Lower leg skin (tissue), 4 donors: ENCODE results near the gene DGLUCY. TPM values are rescaled to one million over a fixed set of nuclear protein-coding genes. Genes with fewer than 3 reads are reported as not detected.
A peak's percentile ranks its signal among the peaks of the same experiment; 100 is the strongest.
"Not testable (repeated sequence)": the region's sequence is repeated elsewhere in the genome, so short reads cannot be mapped to it uniquely, and the experiment has no call there.

ENCODE experiments used
- DNase-seq, 2 donors: peaks; one replicate each; pipeline ENCODE4 v3.0.0-alpha.2; 2019; ENCODE audit warnings: low spot score in 2 of 2
- H3K4me3 ChIP-seq: fragments of 200-600 bp; sonication (generic); 2 replicates; pipeline ENCODE4 v1.5.1; 2017; ENCODE audit warnings: mild to moderate bottlenecking, low read depth; ENCODE audit not compliant: poor library complexity, severe bottlenecking
- CTCF ChIP-seq, 3 donors: fragments of 450-650 bp; IDR thresholded peaks; one replicate each; pipeline ENCODE4 v1.5.1; 2016; ENCODE audit warnings: antibody characterized with exemption in 3 of 3, mild to moderate bottlenecking in 3 of 3, moderate library complexity in 2 of 3
- POLR2A ChIP-seq, 2 donors: fragments of 450-650 bp; IDR thresholded peaks; one replicate each; pipeline ENCODE4 v1.6.1; 2016 to 2017; ENCODE audit warnings: antibody characterized with exemption in 2 of 2, mild to moderate bottlenecking in 1 of 2, moderate library complexity in 1 of 2
- WGBS, 2 donors: methylation state at CpG; one replicate each; pipeline ENCODE4 v1.1.5; 2018; 5-methylcytosine and 5-hydroxymethylcytosine counted together
- intact Hi-C: fragments of 100-400 bp; cut with DNase I; formaldehyde crosslinking; loops from one replicate; pipeline ENCODE4 v1.15.0; 2023; ENCODE audit warnings: low total_unique reads
- total RNA-seq, 4 donors: library from RNA; depleted of rRNA; stranded (reverse); fragments of >200 nt; gene quantifications; one replicate each; pipeline ENCODE4 v1.1.0, GENCODE V29; 2016

The DGLUCY gene
- total RNA-seq, 4 donors from 2014 or later = 27.8 to 65.0 (median 61.3) TPM

DNA sequence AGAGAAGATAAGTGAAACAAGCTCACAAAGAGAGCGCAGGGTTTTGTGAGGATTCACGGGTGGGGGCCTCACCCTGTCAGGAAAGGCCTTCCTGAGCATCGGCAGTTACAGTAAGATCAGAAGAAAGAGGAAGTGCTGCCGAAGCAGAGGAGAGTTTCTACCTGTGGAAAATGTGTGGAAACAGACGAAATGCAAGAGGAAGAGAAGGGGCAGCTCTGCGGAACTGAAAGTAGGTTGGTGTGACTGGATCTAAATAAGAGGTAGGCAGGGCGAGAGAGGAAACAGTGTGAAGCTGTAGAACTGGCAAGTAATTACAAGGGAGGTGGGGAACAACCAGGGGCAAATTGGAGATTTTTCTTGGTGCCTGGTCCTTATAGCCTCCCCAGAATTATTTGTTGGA is 128.0 kb downstream of the DGLUCY start:
- no peak for DNase-seq
- TF ChIP-seq CTCF (IDR thresholded peaks at IDR 0.05) (no peak), POLR2A (IDR thresholded peaks at IDR 0.05) (no peak)
- intact Hi-C loops = no loop called here
- H3K4me3 ChIP-seq = no peak overlapping the region
- 60 to 76% methylated on average over 7 of the region's 7 CpGs for WGBS, 2 donors

DNA sequence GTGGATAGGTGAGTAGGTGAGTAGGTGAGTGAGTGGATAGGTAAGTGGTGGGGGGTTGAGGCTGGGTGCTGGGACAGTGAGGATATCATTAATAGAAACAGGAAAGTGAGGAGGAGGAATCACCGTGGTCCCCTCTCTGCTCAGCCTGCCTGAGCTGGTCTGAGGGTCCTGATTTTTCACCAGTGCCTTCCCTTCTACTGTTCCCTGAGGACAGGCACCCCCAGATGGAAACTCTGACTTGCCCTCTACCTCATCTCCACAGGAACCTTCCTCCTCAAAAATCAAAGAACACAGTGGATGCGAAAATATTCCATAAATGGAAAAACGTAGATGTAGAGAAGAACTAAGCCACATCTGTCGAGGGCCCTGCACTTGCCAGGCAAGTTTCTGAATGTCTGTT is 128.8 kb downstream of the DGLUCY start:
- intact Hi-C loops = no loop called here
- 73 to 89% methylated on average over 4 of the region's 4 CpGs for WGBS, 2 donors
- H3K4me3 ChIP-seq = no peak overlapping the region
- TF ChIP-seq CTCF (IDR thresholded peaks at IDR 0.05) (no peak), POLR2A (IDR thresholded peaks at IDR 0.05) (no peak)
- DNase-seq = no peak

DNA sequence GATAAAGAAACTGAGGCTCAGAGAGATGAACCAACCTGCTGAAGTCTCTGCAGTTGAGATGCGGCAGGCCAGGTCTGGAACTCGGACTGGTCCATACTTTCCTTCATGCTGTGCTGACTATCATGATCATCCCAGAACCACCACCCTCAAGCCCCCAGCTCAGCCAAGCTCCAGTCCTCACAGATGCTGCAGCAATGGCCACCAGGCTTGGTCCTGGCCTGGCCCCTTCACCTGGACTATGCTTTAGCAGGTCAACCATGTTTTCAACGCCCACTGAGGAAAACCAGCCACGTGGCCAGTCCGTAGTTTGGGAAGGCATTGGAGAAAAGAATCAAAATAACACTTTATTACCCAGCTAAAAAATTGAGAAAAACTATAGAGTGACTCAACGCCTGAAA is 129.2 kb downstream of the DGLUCY start:
- WGBS, 2 donors = 55 to 63% methylated on average over 6 of the region's 6 CpGs
- TF ChIP-seq CTCF (IDR thresholded peaks at IDR 0.05) (no peak), POLR2A (IDR thresholded peaks at IDR 0.05) (no peak)
- H3K4me3 ChIP-seq = no peak overlapping the region
- DNase-seq = no peak
- intact Hi-C loops = no loop called here

GRCh38 chr14:91244501-91244901 is 130.6 kb downstream of the DGLUCY start, which contains the start of gene GPR68:
GPR68 (minus strand) TSS chr14:91244704; CDS start chr14:91235050, 9,654 bp downstream.
- WGBS, 2 donors = 12 to 14% methylated on average over 10 to 12 of the region's 12 CpGs
- H3K4me3 ChIP-seq = no peak within 1 kb of the TSS
- intact Hi-C loops = no loop called here
- TF ChIP-seq CTCF (IDR thresholded peaks at IDR 0.05) = no peak
- TF ChIP-seq POLR2A (IDR thresholded peaks at IDR 0.05) = no peak
- peak; percentile 55 to 93 for DNase-seq

- DNase-seq = no peak
- 57 to 58% methylated on average over 9 of the region's 9 CpGs for WGBS, 2 donors
- no peak overlapping the region for H3K4me3 ChIP-seq
- intact Hi-C loops = no loop called here
- TF ChIP-seq CTCF (IDR thresholded peaks at IDR 0.05) (no peak), POLR2A (IDR thresholded peaks at IDR 0.05) (no peak)
Observed at GRCh38 chr14:91245029-91245428, 131.2 kb downstream of the DGLUCY start.

GRCh38 chr14:91245616-91246015 is 131.7 kb downstream of the DGLUCY start:
- H3K4me3 ChIP-seq, intact Hi-C loops, DNase-seq: not testable (repeated sequence)
- 90 to 93% methylated on average over 8 of the region's 8 CpGs for WGBS, 2 donors
